GM21360 (cell line): Measurements from ENCODE around the gene SHB.

ENCODE experiments used
- ATAC-seq: cut with Tn5 transposase; IDR thresholded peaks from one replicate; pipeline ENCODE4 v1.9.1; 2021; ENCODE audit warnings: mild to moderate bottlenecking, moderate library complexity; ENCODE audit not compliant: unreplicated experiment

SHB gene

GRCh38 chr9:37870799-37871176, 198.2 kb downstream of the SHB start:
- ATAC-seq = no peak

DNA sequence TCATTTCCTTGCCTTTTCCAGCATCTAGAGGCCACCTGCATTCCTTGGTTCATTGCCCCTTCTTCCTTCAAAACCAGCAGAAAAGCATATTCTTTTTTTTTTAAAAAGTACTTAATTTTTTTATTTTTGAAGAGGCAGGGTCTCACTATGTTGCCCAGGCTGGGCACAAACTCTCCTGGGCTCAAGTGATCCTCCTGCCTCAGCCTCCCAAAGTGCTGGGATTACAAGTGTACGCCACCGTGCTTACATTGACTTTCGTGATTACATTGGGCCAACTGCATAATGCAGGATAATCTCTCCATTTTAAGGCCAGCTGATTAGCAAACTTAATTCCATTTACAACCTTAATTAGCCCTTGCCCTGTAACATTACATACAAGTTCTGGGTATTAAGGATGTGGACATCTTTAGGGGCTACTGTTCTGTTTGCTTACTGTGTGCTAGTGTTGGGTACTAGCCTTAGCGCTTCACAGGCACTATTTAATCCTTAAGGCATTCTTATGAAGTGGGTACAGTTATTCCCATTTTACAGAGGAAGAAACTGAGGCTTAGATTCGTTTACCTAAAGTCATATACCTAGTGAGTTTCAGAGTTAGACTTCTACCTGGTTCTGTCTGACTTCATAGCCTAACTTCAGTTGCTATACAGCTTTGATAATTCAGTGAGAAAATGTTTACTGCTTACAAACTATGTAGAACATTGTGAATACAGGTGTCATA, 198.8 kb downstream of the SHB start:
- no peak for ATAC-seq
